HEK293T (cell line): ENCODE data around the gene ATG2A.

Experiments
- ARNT ChIP-seq: fragments of 450-650 bp; IDR thresholded peaks from 2 replicates; pipeline ENCODE4 v1.6.1; 2017; ENCODE audit warnings: mild to moderate bottlenecking
- ELF4 ChIP-seq: fragments of 450-650 bp; IDR thresholded peaks from 2 replicates; pipeline ENCODE4 v1.6.1; 2017; ENCODE audit warnings: antibody characterized with exemption
- FOXA1 ChIP-seq: fragments of 450-650 bp; IDR thresholded peaks from 2 replicates; pipeline ENCODE4 v1.6.1; 2016; ENCODE audit warnings: mild to moderate bottlenecking
- FOXK2 ChIP-seq: fragments of 450-650 bp; IDR thresholded peaks from 2 replicates; pipeline ENCODE4 v1.6.1; 2016; ENCODE audit warnings: mild to moderate bottlenecking
- FOXM1 ChIP-seq: fragments of 450-650 bp; IDR thresholded peaks from 2 replicates; pipeline ENCODE4 v1.6.1; 2017; ENCODE audit warnings: mild to moderate bottlenecking, borderline replicate concordance
- HDGF ChIP-seq: fragments of 450-650 bp; IDR thresholded peaks from 2 replicates; pipeline ENCODE4 v1.6.1; 2017; ENCODE audit warnings: antibody characterized with exemption, borderline replicate concordance
- L3MBTL2 ChIP-seq: fragments of 450-650 bp; conservative IDR thresholded peaks from 2 replicates; pipeline ENCODE4 v1.6.1; 2016; ENCODE audit warnings: mild to moderate bottlenecking
- SP1 ChIP-seq: fragments of 450-650 bp; IDR thresholded peaks from 2 replicates; pipeline ENCODE4 v1.6.1; 2017
- SUZ12 ChIP-seq: fragments of 450-650 bp; IDR thresholded peaks from 2 replicates; pipeline ENCODE4 v1.6.1; 2016; ENCODE audit warnings: mild to moderate bottlenecking
- TARDBP ChIP-seq: fragments of 450-650 bp; IDR thresholded peaks from 2 replicates; pipeline ENCODE4 v1.6.1; 2016
- ZNF384 ChIP-seq: fragments of 450-650 bp; IDR thresholded peaks from 2 replicates; pipeline ENCODE4 v1.6.1; 2016
- TF ChIP-seq, protein P1 (sequence below): fragments of 450-650 bp; IDR thresholded peaks from 2 replicates; pipeline ENCODE4 v1.6.1; 2016

DNA sequence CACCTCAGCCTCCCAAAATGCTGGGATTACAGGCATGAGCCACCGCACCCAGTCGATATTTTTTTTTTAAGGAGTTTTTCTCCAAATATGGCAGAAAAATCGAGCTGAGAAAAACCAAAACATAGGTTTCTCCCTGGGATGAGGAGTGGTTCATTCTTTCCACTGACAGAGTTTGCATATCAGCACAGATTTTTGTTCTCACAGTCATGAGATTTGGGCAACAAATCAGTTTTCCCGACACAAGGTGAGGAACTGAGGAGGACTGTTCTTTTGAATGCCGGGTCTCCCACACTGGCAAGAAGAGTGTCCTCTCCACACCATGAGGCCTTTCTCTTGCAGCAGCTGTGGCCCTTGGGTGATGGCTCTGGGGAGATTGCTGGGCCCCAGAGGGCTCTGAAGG, 34.8 kb downstream of the ATG2A start:
- TF ChIP-seq ZNF384 (no peak), SP1 (no peak), ELF4 (no peak), FOXA1 (no peak), ARNT (no peak), FOXK2 (no peak), SUZ12 (no peak), FOXM1 (no peak), TARDBP (no peak), L3MBTL2 (no peak), HDGF (no peak)
- TF ChIP-seq, protein P1, sequence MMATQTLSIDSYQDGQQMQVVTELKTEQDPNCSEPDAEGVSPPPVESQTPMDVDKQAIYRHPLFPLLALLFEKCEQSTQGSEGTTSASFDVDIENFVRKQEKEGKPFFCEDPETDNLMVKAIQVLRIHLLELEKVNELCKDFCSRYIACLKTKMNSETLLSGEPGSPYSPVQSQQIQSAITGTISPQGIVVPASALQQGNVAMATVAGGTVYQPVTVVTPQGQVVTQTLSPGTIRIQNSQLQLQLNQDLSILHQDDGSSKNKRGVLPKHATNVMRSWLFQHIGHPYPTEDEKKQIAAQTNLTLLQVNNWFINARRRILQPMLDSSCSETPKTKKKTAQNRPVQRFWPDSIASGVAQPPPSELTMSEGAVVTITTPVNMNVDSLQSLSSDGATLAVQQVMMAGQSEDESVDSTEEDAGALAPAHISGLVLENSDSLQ = no peak
